SJSA1 (cell line): ENCODE measurements around the gene ZC3H4. TPM values are rescaled to one million over a fixed set of nuclear protein-coding genes. Genes with fewer than 3 reads are reported as not detected.
"Not testable (repeated sequence)": the region's sequence is repeated elsewhere in the genome, so short reads cannot be mapped to it uniquely, and the experiment has no call there.

Experiments used
- DNase-seq, 2 experiments: peaks; one replicate each; pipeline ENCODE4 v3.0.0-alpha.2; 2015 to 2020; ENCODE audit warnings: low spot score in 2 of 2, low read depth in 1 of 2
- H3K27ac ChIP-seq: fragments of 250-450 bp; sonication (Bioruptor Pico); 2 replicates; pipeline ENCODE4 v1.5.1; 2020; ENCODE audit warnings: mild to moderate bottlenecking, moderate library complexity
- H3K27me3 ChIP-seq: fragments of 250-450 bp; sonication (Bioruptor Pico); replicated peaks from 2 replicates; pipeline ENCODE4 v1.5.1; 2020; ENCODE audit warnings: mild to moderate bottlenecking, moderate library complexity
- H3K36me3 ChIP-seq: fragments of 250-450 bp; sonication (Bioruptor Pico); 2 replicates; pipeline ENCODE4 v1.5.1; 2020; ENCODE audit warnings: mild to moderate bottlenecking
- H3K4me1 ChIP-seq: fragments of 250-450 bp; sonication (Bioruptor Pico); replicated peaks from 2 replicates; pipeline ENCODE4 v1.6.1; 2021; ENCODE audit warnings: mild to moderate bottlenecking
- H3K4me3 ChIP-seq: fragments of 250-450 bp; sonication (Bioruptor Pico); 2 replicates; pipeline ENCODE4 v1.5.1; 2020; ENCODE audit warnings: mild to moderate bottlenecking
- H3K9me3 ChIP-seq: fragments of 250-450 bp; sonication (Bioruptor Pico); replicated peaks from 2 replicates; pipeline ENCODE4 v1.5.1; 2020; ENCODE audit warnings: mild to moderate bottlenecking
- total RNA-seq: library from RNA; depleted of rRNA; stranded (reverse); fragments of >200 nt; shearing (Covaris generic); gene quantifications from 2 replicates; pipeline ENCODE4 v1.2.3, GENCODE V29; 2014

ZC3H4 gene
- total RNA-seq, 1 experiment from 2014 or later = 11.1 TPM

- H3K27ac ChIP-seq = no peak overlapping the region
- H3K4me1 ChIP-seq = peaks cover 17% of the 10 kb centered on the region
- no peak overlapping the region for H3K4me3 ChIP-seq
- H3K36me3 ChIP-seq = peaks cover 94% of the 10 kb centered on the region
- DNase-seq = no peak
- no peaks in the 10 kb centered on the region for H3K27me3 ChIP-seq
- H3K9me3 ChIP-seq = no peaks in the 10 kb centered on the region
These were observed 32.3 kb upstream of the ZC3H4 start for GRCh38 chr19:47145639-47146486.

- no peaks in the 10 kb centered on the region for H3K9me3 ChIP-seq
- H3K27me3 ChIP-seq = no peaks in the 10 kb centered on the region
- peaks cover 89% of the 10 kb centered on the region for H3K36me3 ChIP-seq
- no peak overlapping the region for H3K4me3 ChIP-seq
- H3K4me1 ChIP-seq = peaks cover 18% of the 10 kb centered on the region
- H3K27ac ChIP-seq = no peak overlapping the region
- no peak for DNase-seq
These were observed 31.1 kb upstream of the ZC3H4 start for GRCh38 chr19:47144630-47145029.

- H3K9me3 ChIP-seq = no peaks in the 10 kb centered on the region
- peaks cover 89% of the 10 kb centered on the region for H3K36me3 ChIP-seq
- H3K4me1 ChIP-seq = peaks cover 20% of the 10 kb centered on the region
- H3K4me3 ChIP-seq = no peak overlapping the region
- no peak for DNase-seq
- H3K27me3 ChIP-seq = no peaks in the 10 kb centered on the region
- no peak overlapping the region for H3K27ac ChIP-seq
These were observed 29.9 kb upstream of the ZC3H4 start for GRCh38 chr19:47143322-47144073.

- H3K9me3 ChIP-seq = no peaks in the 10 kb centered on the region
- DNase-seq = no peak
These were observed 29.2 kb upstream of the ZC3H4 start for GRCh38 chr19:47142779-47143178.

GRCh38 chr19:47141695-47142094, 28.1 kb upstream of the ZC3H4 start:
- Histone ChIP-seq H3K27me3 (no peaks in the 10 kb centered on the region), H3K27ac (0 out of 2 replicates have a peak overlapping the region, but pooled peaks have one; percentile 24), H3K36me3 (peaks cover 80% of the 10 kb centered on the region), H3K9me3 (no peaks in the 10 kb centered on the region), H3K4me1 (peaks cover 21% of the 10 kb centered on the region), H3K4me3 (no peak overlapping the region)
- no peak for DNase-seq

More at GRCh38 chr19:47142779-47143178, 29.2 kb upstream of the ZC3H4 start:
- Histone ChIP-seq H3K4me1 (peaks cover 21% of the 10 kb centered on the region), H3K27ac (no peak overlapping the region), H3K4me3 (no peak overlapping the region), H3K36me3 (peaks cover 89% of the 10 kb centered on the region), H3K27me3 (no peaks in the 10 kb centered on the region)

GRCh38 chr19:47141252-47141651, 27.7 kb upstream of the ZC3H4 start:
- peak; percentile 63 to 75 for DNase-seq
- H3K9me3 ChIP-seq = not testable (repeated sequence)
- H3K27ac ChIP-seq = peak overlapping the region; percentile 24; the same call in 1 of the 2 replicates

GRCh38 chr19:47135156-47135555, 21.6 kb upstream of the ZC3H4 start:
- no peak for DNase-seq
- Histone ChIP-seq H3K27ac (peak overlapping the region; percentile 40; the same call in 1 of the 2 replicates), H3K9me3 (no peaks in the 10 kb centered on the region), H3K4me1 (peaks cover 41% of the 10 kb centered on the region), H3K27me3 (no peaks in the 10 kb centered on the region), H3K36me3 (peaks cover 73% of the 10 kb centered on the region), H3K4me3 (no peak overlapping the region)

More at GRCh38 chr19:47141252-47141651, 27.7 kb upstream of the ZC3H4 start:
- not testable (repeated sequence) for H3K27me3 ChIP-seq, H3K4me3 ChIP-seq
- peaks cover 21% of the 10 kb centered on the region for H3K4me1 ChIP-seq
- peaks cover 80% of the 10 kb centered on the region for H3K36me3 ChIP-seq

GRCh38 chr19:47134545-47134944, 21.0 kb upstream of the ZC3H4 start:
- Histone ChIP-seq H3K4me1 (peaks cover 41% of the 10 kb centered on the region), H3K4me3 (no peak overlapping the region), H3K27ac (peak overlapping the region; percentile 40; the same call in 1 of the 2 replicates), H3K27me3 (no peaks in the 10 kb centered on the region), H3K9me3 (no peaks in the 10 kb centered on the region), H3K36me3 (peaks cover 73% of the 10 kb centered on the region)
- no peak for DNase-seq

- Histone ChIP-seq H3K36me3 (peaks cover 60% of the 10 kb centered on the region), H3K4me1 (peaks cover 38% of the 10 kb centered on the region), H3K9me3 (no peaks in the 10 kb centered on the region), H3K27me3 (no peaks in the 10 kb centered on the region), H3K4me3 (no peak overlapping the region), H3K27ac (no peak overlapping the region)
- no peak for DNase-seq
These were observed 19.5 kb upstream of the ZC3H4 start for GRCh38 chr19:47133021-47133471.

GRCh38 chr19:47132194-47132852, 18.7 kb upstream of the ZC3H4 start:
- peak overlapping the region; percentile 78 for H3K4me3 ChIP-seq
- no peaks in the 10 kb centered on the region for H3K9me3 ChIP-seq
- H3K36me3 ChIP-seq = peaks cover 57% of the 10 kb centered on the region
- no peak for DNase-seq
- H3K27ac ChIP-seq = no peak overlapping the region
- no peaks in the 10 kb centered on the region for H3K27me3 ChIP-seq
- peaks cover 38% of the 10 kb centered on the region for H3K4me1 ChIP-seq

GRCh38 chr19:47130589-47131227, 17.1 kb upstream of the ZC3H4 start, which contains the start of gene SAE1:
Gene SAE1 (plus strand): TSS chr19:47130835. CDS start chr19:47130931, 96 bp downstream.
- DNase-seq = peak; percentile 94 to 98
- no peaks in the 10 kb centered on the region for H3K27me3 ChIP-seq
- peak within 1 kb of the TSS; percentile 78 for H3K4me3 ChIP-seq
- H3K36me3 ChIP-seq = peaks cover 46% of the 10 kb centered on the region
- peaks cover 36% of the 10 kb centered on the region for H3K4me1 ChIP-seq
- H3K27ac ChIP-seq = peak within 1 kb of the TSS; percentile 96
- H3K9me3 ChIP-seq = no peaks in the 10 kb centered on the region

- H3K36me3 ChIP-seq = peaks cover 40% of the 10 kb centered on the region
- no peak for DNase-seq
- H3K27ac ChIP-seq = peak overlapping the region; percentile 7; the same call in 1 of the 2 replicates
- H3K27me3 ChIP-seq = no peaks in the 10 kb centered on the region
- peaks cover 31% of the 10 kb centered on the region for H3K4me1 ChIP-seq
- H3K4me3 ChIP-seq = no peak overlapping the region
- H3K9me3 ChIP-seq = no peaks in the 10 kb centered on the region
These were observed 16.6 kb upstream of the ZC3H4 start for GRCh38 chr19:47130120-47130588.

GRCh38 chr19:47129579-47129978, 16.0 kb upstream of the ZC3H4 start:
- Histone ChIP-seq H3K36me3 (peaks cover 36% of the 10 kb centered on the region), H3K9me3 (no peaks in the 10 kb centered on the region), H3K4me1 (peaks cover 29% of the 10 kb centered on the region), H3K4me3 (no peak overlapping the region), H3K27me3 (no peaks in the 10 kb centered on the region), H3K27ac (no peak overlapping the region)
- DNase-seq = no peak
